ENCODE data around the gene IGSF23. TPM values are rescaled to one million over a fixed set of nuclear protein-coding genes. Genes with fewer than 3 reads are reported as not detected.

IGSF23 gene
- total RNA-seq, 6 experiments from 2014 or later: not detected

GRCh38 chr19:44603201-44603945 is 10.0 kb upstream of the IGSF23 start:
- H3K9me3 Mint-ChIP-seq: peaks cover under 1% of the 10 kb centered on the region; the same call in 1 of the 2 replicates
- H3K36me3 Mint-ChIP-seq (ENCODE audit: low read depth): no peaks in the 10 kb centered on the region
- TF ChIP-seq CTCF (IDR thresholded peaks at IDR 0.05): no peak
- peaks cover 45% of the 10 kb centered on the region for H3K4me1 Mint-ChIP-seq (ENCODE audit: low read depth)
- peaks cover 3% of the 10 kb centered on the region for H3K27me3 Mint-ChIP-seq (ENCODE audit: insufficient read depth)
- DNase-seq: peak; percentile 90
- peak overlapping the region; percentile 58 for H3K4me3 Mint-ChIP-seq
- peak overlapping the region; percentile 56 for H3K27ac Mint-ChIP-seq

DNA sequence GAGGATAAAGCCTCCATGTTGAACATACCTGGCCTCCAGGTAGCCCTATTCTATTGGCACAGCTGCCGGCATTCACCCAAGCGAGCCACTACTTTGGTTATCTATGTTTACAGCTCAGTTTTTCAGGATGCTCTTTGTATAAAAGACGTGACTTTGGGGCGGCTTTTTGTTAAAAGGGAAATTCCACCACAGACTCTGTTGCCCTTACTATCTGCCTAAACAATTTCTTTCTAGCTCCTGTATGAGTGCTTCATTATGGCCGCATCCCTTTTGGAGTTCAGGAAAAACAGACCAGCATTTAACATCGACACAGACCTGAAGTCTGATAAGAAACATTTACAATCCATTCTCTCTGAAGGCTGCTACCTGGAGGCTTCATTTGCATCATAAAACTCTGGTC is 9.1 kb upstream of the IGSF23 start:
- Mint-ChIP-seq H3K4me3 (no peak overlapping the region), H3K27me3 (ENCODE audit: insufficient read depth) (peaks cover 5% of the 10 kb centered on the region), H3K36me3 (ENCODE audit: low read depth) (no peaks in the 10 kb centered on the region), H3K9me3 (no peaks in the 10 kb centered on the region), H3K27ac (peak overlapping the region; percentile 10; the same call in 1 of the 2 replicates), H3K4me1 (ENCODE audit: low read depth) (peaks cover 54% of the 10 kb centered on the region)
- TF ChIP-seq CTCF (IDR thresholded peaks at IDR 0.05): no peak
- no peak for DNase-seq

- Mint-ChIP-seq H3K4me3 (no peak overlapping the region), H3K27ac (no peak overlapping the region), H3K4me1 (ENCODE audit: low read depth) (peaks cover 57% of the 10 kb centered on the region), H3K27me3 (ENCODE audit: insufficient read depth) (peaks cover 3% of the 10 kb centered on the region; the same call in 1 of the 2 replicates), H3K36me3 (ENCODE audit: low read depth) (no peaks in the 10 kb centered on the region), H3K9me3 (no peaks in the 10 kb centered on the region)
- DNase-seq: no peak
- TF ChIP-seq CTCF (IDR thresholded peaks at IDR 0.05): no peak
Measured at GRCh38 chr19:44605547-44605946, 7.8 kb upstream of the IGSF23 start.

- Mint-ChIP-seq H3K27me3 (ENCODE audit: insufficient read depth) (peaks cover 5% of the 10 kb centered on the region; the same call in 1 of the 2 replicates), H3K4me3 (no peak overlapping the region; the same call in 1 of the 2 replicates), H3K36me3 (ENCODE audit: low read depth) (no peaks in the 10 kb centered on the region), H3K27ac (peak overlapping the region; percentile 48; the same call in 1 of the 2 replicates), H3K9me3 (no peaks in the 10 kb centered on the region), H3K4me1 (ENCODE audit: low read depth) (peaks cover 57% of the 10 kb centered on the region)
- TF ChIP-seq CTCF (IDR thresholded peaks at IDR 0.05): no peak
- no peak for DNase-seq
Measured at GRCh38 chr19:44607049-44607448, 6.3 kb upstream of the IGSF23 start.

DNA sequence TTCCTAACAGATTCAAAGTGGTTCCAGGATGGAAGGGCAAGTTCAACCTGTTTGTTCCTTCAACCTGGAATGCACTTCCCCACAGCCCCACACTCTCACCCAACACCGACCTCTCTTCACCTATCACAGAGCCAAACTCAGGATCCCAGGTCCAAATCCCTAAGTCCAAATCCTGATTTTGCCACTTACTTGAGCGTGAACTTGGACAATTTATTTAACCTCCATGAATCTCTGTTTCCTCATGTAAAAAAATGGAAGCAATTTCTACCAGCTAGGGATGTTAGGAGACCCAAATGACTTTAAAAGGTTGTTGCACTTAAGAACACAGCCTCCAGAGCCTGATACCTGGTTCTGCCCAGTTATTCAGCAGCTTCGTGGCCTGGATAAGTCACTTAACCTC is 5.4 kb upstream of the IGSF23 start:
- peaks cover 7% of the 10 kb centered on the region; the same call in 1 of the 2 replicates for H3K27me3 Mint-ChIP-seq (ENCODE audit: insufficient read depth)
- no peak overlapping the region for H3K4me3 Mint-ChIP-seq
- no peaks in the 10 kb centered on the region for H3K36me3 Mint-ChIP-seq (ENCODE audit: low read depth)
- H3K4me1 Mint-ChIP-seq (ENCODE audit: low read depth): peaks cover 48% of the 10 kb centered on the region
- no peak overlapping the region for H3K27ac Mint-ChIP-seq
- no peaks in the 10 kb centered on the region for H3K9me3 Mint-ChIP-seq
- DNase-seq: no peak
- TF ChIP-seq CTCF (IDR thresholded peaks at IDR 0.05): no peak
